ENCODE data around the gene IL22RA1.

IL22RA1 gene

DNA sequence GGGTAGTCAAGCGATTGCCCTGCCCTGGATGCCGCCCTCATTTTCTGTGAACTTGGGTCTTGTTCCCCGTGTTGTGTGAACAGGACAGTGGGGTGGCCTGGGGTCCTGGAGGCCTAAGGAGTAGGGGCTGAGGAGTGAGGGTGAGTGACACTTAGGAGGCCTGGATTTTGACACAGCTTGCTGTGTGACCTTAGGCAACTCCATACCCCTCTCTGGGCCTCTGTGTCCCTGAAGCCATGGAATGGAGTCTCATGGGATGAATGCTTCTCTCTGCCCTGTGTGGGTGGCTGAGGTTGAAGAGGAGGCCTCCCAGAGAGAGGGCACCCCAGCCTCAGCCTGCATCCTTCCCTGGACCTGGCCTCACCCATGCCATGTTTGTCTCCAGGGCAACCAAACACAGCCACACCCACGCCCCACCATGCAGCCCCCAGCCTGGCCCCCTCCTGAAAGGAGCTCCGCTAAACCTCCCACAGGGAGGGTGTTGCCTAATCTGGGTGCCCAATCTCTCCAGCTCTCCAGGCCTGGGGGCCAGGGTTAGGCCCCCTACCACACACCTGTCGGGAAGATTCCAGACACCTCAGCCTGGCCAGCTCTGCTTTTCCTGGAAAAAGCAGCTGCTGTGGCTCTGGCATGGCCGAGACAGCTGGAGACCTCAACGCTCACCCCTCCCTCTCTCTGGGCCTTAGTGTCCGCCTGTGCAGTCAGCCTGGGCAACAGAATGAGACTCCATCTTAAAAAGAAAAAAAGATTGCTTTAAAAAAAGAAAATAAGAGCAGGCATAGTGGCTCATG, 40.9 kb downstream of the IL22RA1 start:
- in situ Hi-C loops (cut with HindIII; ENCODE audit: low sequenced_read_pairs) = loop anchor here (10.0 kb wide), 1 partner anchor 533 kb away; no protein-coding TSS in a partner anchor

GRCh38 chr1:24100945-24101737, 41.8 kb downstream of the IL22RA1 start:
- in situ Hi-C loops (cut with HindIII; ENCODE audit: low sequenced_read_pairs) = loop anchor here (10.0 kb wide), 1 partner anchor 534 kb away; no protein-coding TSS in a partner anchor

DNA sequence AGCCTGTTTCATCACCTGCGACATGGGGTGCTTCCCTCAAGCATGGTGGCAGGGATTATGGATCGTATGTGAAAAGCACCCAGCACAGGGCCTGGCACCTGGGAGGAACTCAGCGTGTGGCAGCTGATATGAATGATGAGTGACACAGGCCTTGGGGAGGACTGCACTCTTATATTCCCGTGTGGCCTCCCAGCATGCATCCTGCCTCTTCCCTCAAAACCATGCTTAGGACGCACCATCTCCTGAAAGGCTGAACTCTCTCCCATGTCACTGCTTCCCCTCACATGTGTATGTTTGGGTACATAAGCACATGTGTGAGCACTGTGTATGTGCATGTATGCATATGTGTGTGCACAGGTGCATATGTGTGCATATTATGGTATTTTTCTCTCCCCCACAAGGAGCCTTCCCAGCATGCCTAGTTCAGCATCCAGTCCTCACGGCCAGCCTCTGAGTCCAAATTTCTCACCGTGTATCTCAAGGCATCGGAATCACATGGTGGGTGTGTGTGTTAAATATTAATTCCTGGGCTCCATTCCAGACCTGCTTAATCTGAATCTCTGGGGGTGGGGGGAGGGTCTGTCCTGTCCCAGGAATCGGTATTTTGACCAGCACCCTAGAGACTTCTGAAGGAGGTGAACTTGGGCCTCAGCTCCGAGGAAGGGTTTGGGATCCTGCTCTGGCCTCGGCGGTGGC, 43.8 kb downstream of the IL22RA1 start:
- in situ Hi-C loops (cut with HindIII; ENCODE audit: low sequenced_read_pairs) = no loop called here

- in situ Hi-C loops (cut with HindIII; ENCODE audit: low sequenced_read_pairs) = no loop called here
Observed at GRCh38 chr1:24098102-24098501, 44.8 kb downstream of the IL22RA1 start.

- in situ Hi-C loops (cut with HindIII; ENCODE audit: low sequenced_read_pairs) = no loop called here
Observed at GRCh38 chr1:24097663-24098062, 45.3 kb downstream of the IL22RA1 start.

GRCh38 chr1:24096739-24097103, 46.2 kb downstream of the IL22RA1 start:
- in situ Hi-C loops (cut with HindIII; ENCODE audit: low sequenced_read_pairs) = no loop called here

DNA sequence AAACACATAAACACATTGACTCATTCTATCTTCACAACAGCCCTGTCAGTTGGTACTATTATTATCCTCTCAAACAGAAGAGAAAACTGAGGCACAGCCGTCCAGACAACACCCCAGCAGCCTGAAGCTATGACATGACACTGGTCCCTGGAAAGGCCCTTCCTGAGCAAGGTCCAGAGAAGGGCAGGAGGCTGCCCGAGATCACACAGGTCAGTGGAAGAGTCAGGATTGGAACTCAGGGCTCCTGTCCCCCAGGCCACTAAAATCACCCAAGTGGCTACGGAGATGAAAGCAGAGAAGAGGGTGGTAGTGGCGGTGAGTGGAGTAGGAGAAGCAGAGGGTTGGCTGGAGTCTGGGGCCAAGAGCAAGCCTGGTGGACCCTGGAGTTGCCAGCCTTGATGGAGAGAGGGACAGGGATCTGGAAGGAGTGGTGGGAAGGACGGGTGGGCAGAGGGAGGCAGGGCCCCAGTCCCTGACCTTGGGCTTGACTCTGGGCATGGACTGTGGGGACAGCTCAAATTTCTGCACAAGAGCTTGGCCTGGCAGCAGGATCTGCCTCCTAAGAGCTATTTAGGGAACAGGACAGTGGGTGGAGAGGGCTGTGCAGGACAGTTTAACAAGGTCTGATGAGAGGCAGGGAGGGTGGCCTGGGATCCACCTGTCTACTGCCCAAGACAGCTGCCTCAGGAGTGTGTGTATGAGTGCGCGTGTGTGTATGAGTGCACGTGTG, 46.8 kb downstream of the IL22RA1 start:
- in situ Hi-C loops (cut with HindIII; ENCODE audit: low sequenced_read_pairs) = no loop called here

- in situ Hi-C loops (cut with HindIII; ENCODE audit: low sequenced_read_pairs) = no loop called here
Observed at GRCh38 chr1:24095140-24095859, 47.6 kb downstream of the IL22RA1 start.

DNA sequence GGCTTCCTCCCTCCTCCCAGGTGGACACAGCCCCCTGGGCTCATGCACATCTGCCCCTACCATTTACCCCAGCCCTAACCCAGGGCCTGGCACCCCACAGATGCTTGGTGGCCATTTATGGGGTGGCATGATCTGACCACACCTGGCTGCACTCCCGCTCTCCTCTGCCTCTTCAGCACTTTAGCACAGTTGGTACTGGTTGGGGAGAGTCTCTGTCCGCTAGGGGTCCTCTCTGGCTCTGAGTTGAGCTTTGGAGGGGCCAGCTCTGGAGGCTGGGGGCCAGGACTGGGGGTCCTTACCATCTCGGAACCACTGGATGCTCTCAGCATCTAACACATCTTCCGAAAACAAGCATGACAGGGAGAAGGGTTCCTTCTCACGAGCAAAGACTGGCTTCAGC, 48.4 kb downstream of the IL22RA1 start:
- in situ Hi-C loops (cut with HindIII; ENCODE audit: low sequenced_read_pairs) = no loop called here

DNA sequence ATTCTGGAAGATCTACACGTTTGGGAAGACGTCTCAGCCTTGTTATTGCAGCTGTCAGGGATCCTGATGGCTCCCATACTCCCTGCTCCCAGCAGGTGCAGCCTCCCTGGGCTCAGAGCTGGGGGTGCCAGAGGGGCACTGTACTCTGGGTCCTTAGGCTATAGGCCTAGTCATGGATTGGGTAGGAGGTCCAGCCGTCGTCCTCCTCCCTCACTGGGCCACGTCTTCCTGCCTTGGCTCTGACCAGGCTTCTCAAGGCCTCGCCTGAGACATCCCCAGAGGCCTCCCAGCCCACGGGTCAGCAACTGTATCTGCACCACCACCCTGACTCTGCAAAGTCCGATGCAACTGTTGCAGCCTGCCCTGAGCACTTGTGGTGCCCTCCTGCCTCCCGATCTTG, 49.2 kb downstream of the IL22RA1 start:
- in situ Hi-C loops (cut with HindIII; ENCODE audit: low sequenced_read_pairs) = no loop called here

DNA sequence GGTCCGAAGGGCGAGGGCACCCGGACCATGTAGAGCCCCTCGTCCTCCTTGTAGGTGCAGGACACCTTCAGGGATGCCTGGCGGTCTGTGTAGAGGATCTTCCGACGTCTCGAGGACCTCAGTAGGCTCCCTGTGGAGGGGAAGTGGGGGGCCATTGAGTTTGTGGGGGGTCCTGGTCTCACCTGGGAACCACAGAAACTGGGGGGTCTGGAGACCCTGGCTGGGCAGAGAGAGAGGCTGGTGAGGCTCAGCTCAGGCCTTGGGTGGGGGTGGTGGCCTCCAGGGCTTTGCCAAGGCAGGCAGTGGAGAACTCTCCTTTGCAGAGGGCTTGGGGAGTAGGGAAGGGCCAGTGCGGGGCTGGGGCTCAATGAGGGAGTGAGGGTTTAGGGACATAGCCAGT, 50.0 kb downstream of the IL22RA1 start:
- in situ Hi-C loops (cut with HindIII; ENCODE audit: low sequenced_read_pairs) = no loop called here

GRCh38 chr1:24091971-24092482, 50.9 kb downstream of the IL22RA1 start:
- in situ Hi-C loops (cut with HindIII; ENCODE audit: low sequenced_read_pairs) = no loop called here

- in situ Hi-C loops (cut with HindIII; ENCODE audit: low sequenced_read_pairs) = no loop called here
Observed at GRCh38 chr1:24090736-24091135, 52.2 kb downstream of the IL22RA1 start.

DNA sequence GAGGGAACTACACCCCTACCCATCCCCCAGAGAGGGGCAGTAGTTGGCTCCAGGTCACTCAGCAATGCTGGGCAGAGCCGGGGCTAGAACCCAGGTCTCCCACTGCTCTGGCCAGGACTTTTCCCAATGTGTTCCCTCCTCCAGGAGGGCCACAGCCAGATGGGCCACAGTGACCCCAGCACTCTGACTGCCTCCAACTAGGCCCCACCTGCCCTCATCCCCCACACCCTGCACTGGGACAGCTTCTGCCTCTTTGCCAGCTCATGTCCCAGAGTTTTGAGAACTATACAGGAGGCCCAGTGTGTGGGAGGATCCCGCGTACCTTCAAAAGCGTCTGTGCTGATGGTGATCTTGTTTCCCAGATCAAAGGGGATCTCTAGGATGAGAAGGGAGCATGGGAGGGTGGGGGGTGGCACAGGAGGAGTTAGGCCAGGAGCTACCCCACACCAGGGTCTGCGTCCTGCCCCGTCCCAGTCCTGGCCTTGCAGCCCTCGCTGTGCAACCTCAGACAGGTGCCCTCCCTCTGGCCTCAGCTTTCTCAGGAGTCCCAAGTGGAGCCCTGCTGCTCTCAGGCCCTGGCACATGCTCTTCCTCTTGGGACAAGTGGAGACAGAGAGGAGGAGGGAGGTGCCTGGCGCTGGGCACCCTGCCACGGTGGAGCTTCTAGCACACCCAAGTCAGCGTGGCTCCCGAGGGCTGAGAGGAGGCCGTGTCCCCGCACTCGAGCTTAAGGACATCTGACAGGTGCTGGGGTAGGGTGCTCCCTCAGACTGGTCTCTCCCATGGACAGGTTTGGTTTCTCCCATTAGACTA, 53.0 kb downstream of the IL22RA1 start:
- in situ Hi-C loops (cut with HindIII; ENCODE audit: low sequenced_read_pairs) = no loop called here

- in situ Hi-C loops (cut with HindIII; ENCODE audit: low sequenced_read_pairs) = no loop called here
Observed at GRCh38 chr1:24089027-24089742, 53.8 kb downstream of the IL22RA1 start.

DNA sequence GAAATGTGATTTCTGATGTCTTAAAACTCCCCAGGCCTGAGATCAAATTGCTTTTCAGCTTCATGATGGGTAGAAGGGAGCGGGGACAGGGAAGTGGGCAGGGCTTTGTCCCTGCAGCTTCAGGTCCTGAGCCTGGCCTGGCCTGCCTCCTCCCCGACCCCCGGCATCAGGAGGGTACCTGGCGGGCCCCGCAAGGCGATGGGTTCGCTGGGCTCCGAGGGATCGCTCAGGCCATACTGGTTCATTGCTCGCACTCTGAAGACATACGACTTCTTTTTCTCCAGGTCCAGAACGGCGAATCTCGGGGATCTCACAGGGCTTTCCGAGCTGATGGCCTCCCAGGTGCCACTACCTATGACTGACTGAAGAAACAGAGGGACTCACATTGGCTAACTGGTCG, 56.5 kb downstream of the IL22RA1 start:
- in situ Hi-C loops (cut with HindIII; ENCODE audit: low sequenced_read_pairs) = no loop called here

- in situ Hi-C loops (cut with HindIII; ENCODE audit: low sequenced_read_pairs) = no loop called here
Observed at GRCh38 chr1:24085546-24085945, 57.4 kb downstream of the IL22RA1 start.

- in situ Hi-C loops (cut with HindIII; ENCODE audit: low sequenced_read_pairs) = no loop called here
Observed at GRCh38 chr1:24085007-24085406, 57.9 kb downstream of the IL22RA1 start.

DNA sequence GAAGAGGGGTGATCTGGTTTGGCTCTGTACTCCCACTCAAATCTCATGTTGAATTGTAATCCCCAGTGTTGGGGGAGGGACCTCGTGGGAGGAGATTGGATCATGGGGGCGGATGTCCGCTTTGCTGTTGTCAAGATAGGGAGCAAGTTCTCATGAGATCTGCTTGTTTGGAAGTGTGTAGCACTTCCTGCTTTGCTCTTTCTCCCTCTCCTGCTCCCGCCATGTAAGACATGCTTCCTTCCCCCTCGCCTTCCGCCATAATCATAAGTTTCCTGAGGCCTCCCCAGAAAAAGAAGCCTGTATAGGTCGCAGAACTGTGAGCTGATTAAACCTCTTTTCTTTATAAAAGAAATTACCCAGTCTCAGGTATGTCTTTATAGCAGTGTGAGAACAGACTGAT, 58.9 kb downstream of the IL22RA1 start:
- in situ Hi-C loops (cut with HindIII; ENCODE audit: low sequenced_read_pairs) = no loop called here

Measured in DLD1 (cell line).